ENCODE data around the gene RFX4.

Gene RFX4

DNA sequence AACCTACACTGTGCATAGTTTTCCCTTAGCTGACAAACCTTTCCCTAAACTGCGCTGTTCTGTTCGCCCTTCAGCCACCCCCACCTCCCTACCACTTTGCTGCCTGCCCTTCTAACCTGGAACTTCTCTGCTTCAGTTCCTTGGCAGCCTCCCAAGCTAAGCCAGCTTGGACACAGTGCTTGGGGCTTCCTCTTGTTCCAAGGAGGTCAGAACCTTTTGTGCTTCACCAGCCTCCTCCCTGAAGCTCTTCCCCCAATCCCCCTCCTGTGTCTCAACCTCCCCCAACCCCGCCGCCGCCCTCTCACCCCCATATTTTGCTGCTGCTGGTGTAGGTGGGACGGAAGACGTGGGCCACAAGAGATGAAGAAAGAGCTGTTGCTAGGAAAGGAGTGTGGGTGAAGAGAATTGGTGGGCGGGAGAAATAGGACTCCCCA lies 183.6 kb downstream of the RFX4 start:
- H3K4me3 ChIP-seq: peak overlapping the region; percentile 30; the same call in 1 of the 2 replicates
- H3K27ac ChIP-seq: peak overlapping the region; percentile 82
- no peak overlapping the region for H3K9ac ChIP-seq (ENCODE audit: insufficient read length)
- H3K36me3 ChIP-seq (ENCODE audit: insufficient read depth, low read length): no peaks in the 10 kb centered on the region
- TF ChIP-seq EZH2 (IDR thresholded peaks at IDR 0.05): no peak
- TF ChIP-seq FOXP2 (optimal IDR thresholded peaks at IDR 0.05; ENCODE audit: control extremely low read depth, extremely low read length, insufficient read depth): no peak
- no peak for TF ChIP-seq POLR2AphosphoS5 (IDR thresholded peaks at IDR 0.05; ENCODE audit: borderline replicate concordance, low read depth, low read length)
- no peak for DNase-seq (ENCODE audit: low read depth, low spot score)
- no peaks in the 10 kb centered on the region for H3K9me3 ChIP-seq (ENCODE audit: low read depth, low read length)

- Histone ChIP-seq H3K4me3 (peak overlapping the region; percentile 63), H3K9ac (ENCODE audit: insufficient read length) (peak overlapping the region; percentile 21)
Measured at GRCh38 chr12:106767206-106767605, 184.4 kb downstream of the RFX4 start.

GRCh38 chr12:106767954-106768822 lies 185.4 kb downstream of the RFX4 start:
- H3K9ac ChIP-seq (ENCODE audit: insufficient read length): peak overlapping the region; percentile 21
- H3K27ac ChIP-seq: peak overlapping the region; percentile 82
- no peaks in the 10 kb centered on the region for H3K36me3 ChIP-seq (ENCODE audit: insufficient read depth, low read length)
- TF ChIP-seq FOXP2 (optimal IDR thresholded peaks at IDR 0.05; ENCODE audit: control extremely low read depth, extremely low read length, insufficient read depth) (no peak), POLR2AphosphoS5 (IDR thresholded peaks at IDR 0.05; ENCODE audit: borderline replicate concordance, low read depth, low read length) (no peak), EZH2 (IDR thresholded peaks at IDR 0.05) (no peak)
- DNase-seq (ENCODE audit: low read depth, low spot score): no peak
- H3K9me3 ChIP-seq (ENCODE audit: low read depth, low read length): no peaks in the 10 kb centered on the region
- peak overlapping the region; percentile 63 for H3K4me3 ChIP-seq

More at GRCh38 chr12:106767206-106767605, 184.4 kb downstream of the RFX4 start:
- H3K9me3 ChIP-seq (ENCODE audit: low read depth, low read length): no peaks in the 10 kb centered on the region
- peak overlapping the region; percentile 82 for H3K27ac ChIP-seq
- TF ChIP-seq FOXP2 (optimal IDR thresholded peaks at IDR 0.05; ENCODE audit: control extremely low read depth, extremely low read length, insufficient read depth) (no peak), EZH2 (IDR thresholded peaks at IDR 0.05) (no peak), POLR2AphosphoS5 (IDR thresholded peaks at IDR 0.05; ENCODE audit: borderline replicate concordance, low read depth, low read length) (no peak)
- no peak for DNase-seq (ENCODE audit: low read depth, low spot score)
- no peaks in the 10 kb centered on the region for H3K36me3 ChIP-seq (ENCODE audit: insufficient read depth, low read length)

DNA sequence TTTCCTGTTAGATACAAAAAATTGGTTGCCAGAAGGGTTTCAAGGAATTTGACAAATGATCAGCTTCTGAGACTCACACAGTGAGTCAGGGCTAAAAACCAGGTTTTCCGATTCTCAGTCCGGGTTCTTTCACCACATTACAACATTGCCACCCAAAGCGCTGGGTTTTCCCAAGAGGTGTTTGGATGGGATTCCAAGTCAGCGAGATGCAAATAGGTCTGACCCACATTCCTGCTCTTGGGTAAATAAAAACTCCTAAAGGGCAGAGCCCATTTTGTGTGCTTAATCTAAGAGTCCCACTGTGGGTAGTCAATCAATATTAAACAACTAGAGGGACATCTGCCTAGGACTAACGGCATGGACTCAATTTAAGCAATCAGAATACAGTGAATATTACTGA lies 186.3 kb downstream of the RFX4 start:
- Histone ChIP-seq H3K9ac (ENCODE audit: insufficient read length) (no peak overlapping the region), H3K4me3 (peak overlapping the region; percentile 19)
- no peak for DNase-seq (ENCODE audit: low read depth, low spot score)

DNA sequence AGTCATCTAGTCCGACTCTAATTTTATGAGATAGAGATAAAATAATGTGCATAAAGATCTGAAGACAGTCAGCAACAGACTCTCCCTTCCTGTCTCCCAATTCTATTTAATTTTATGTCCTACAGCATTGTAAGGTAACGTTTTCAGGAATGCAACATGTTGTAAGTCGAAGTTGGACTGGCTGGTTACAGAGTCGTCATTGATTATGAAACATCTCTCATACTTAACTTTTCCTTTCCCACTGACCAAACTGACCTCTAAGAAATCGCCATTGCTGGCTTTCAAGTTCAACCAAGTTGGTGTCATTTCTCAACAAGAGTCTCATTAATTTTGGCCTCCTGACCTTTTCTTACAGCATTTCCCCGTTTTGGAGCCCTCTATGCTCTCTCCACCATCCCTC lies 186.7 kb downstream of the RFX4 start:
- TF ChIP-seq EZH2 (IDR thresholded peaks at IDR 0.05) (no peak), FOXP2 (optimal IDR thresholded peaks at IDR 0.05; ENCODE audit: control extremely low read depth, extremely low read length, insufficient read depth) (no peak), POLR2AphosphoS5 (IDR thresholded peaks at IDR 0.05; ENCODE audit: borderline replicate concordance, low read depth, low read length) (no peak)
- Histone ChIP-seq H3K4me3 (peak overlapping the region; percentile 19), H3K36me3 (ENCODE audit: insufficient read depth, low read length) (no peaks in the 10 kb centered on the region), H3K27ac (peak overlapping the region; percentile 82), H3K9me3 (ENCODE audit: low read depth, low read length) (no peaks in the 10 kb centered on the region), H3K9ac (ENCODE audit: insufficient read length) (no peak overlapping the region)
- DNase-seq (ENCODE audit: low read depth, low spot score): no peak

More for the DNA sequence above, 186.3 kb downstream of the RFX4 start:
- TF ChIP-seq FOXP2 (optimal IDR thresholded peaks at IDR 0.05; ENCODE audit: control extremely low read depth, extremely low read length, insufficient read depth): no peak
- no peak for TF ChIP-seq POLR2AphosphoS5 (IDR thresholded peaks at IDR 0.05; ENCODE audit: borderline replicate concordance, low read depth, low read length)
- no peak for TF ChIP-seq EZH2 (IDR thresholded peaks at IDR 0.05)
- H3K27ac ChIP-seq: peak overlapping the region; percentile 82
- H3K36me3 ChIP-seq (ENCODE audit: insufficient read depth, low read length): no peaks in the 10 kb centered on the region
- no peaks in the 10 kb centered on the region for H3K9me3 ChIP-seq (ENCODE audit: low read depth, low read length)

- Histone ChIP-seq H3K4me3 (peak overlapping the region; percentile 7), H3K36me3 (ENCODE audit: insufficient read depth, low read length) (no peaks in the 10 kb centered on the region), H3K9me3 (ENCODE audit: low read depth, low read length) (no peaks in the 10 kb centered on the region), H3K27ac (peak overlapping the region; percentile 97), H3K9ac (ENCODE audit: insufficient read length) (peak overlapping the region; percentile 52)
- no peak for DNase-seq (ENCODE audit: low read depth, low spot score)
- no peak for TF ChIP-seq POLR2AphosphoS5 (IDR thresholded peaks at IDR 0.05; ENCODE audit: borderline replicate concordance, low read depth, low read length)
Measured at GRCh38 chr12:106771425-106771824, 188.6 kb downstream of the RFX4 start.

DNA sequence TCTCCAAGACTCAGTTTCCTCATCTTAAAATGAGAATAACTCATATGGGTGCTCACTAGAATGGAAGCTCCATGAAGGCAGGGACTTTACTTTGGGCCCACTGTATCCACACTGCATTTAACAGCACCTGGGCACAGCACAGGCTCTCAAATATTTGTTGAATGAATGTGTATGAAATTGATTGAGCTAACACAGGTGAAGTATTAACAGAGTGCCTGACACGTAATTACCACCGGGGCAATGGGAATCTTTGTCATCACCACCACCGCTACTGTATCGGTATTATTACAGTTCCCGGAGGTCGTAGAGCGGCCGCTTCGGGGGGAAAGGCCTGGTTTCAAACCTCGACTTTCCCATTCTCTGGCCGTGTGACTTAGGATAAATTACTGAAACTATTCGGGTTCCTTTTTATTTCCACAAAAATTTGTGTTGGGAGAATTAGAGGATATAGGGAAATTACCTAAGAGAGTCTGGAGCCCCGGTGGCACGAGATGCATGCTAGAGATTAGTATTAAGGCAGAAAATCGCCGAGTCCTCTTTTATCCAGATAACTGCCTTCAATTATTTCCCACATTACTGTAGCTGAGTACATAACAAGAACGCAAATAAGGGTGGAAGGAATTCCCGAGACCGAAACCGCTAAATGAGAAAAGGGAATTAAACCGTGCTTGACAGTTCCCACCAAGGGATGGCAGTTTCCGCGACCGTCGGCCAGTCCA lies 190.6 kb downstream of the RFX4 start:
- TF ChIP-seq EZH2 (IDR thresholded peaks at IDR 0.05) (no peak), FOXP2 (optimal IDR thresholded peaks at IDR 0.05; ENCODE audit: control extremely low read depth, extremely low read length, insufficient read depth) (no peak), POLR2AphosphoS5 (IDR thresholded peaks at IDR 0.05; ENCODE audit: borderline replicate concordance, low read depth, low read length) (no peak)
- Histone ChIP-seq H3K4me3 (peak overlapping the region; percentile 95), H3K9me3 (ENCODE audit: low read depth, low read length) (no peaks in the 10 kb centered on the region), H3K27ac (peak overlapping the region; percentile 97), H3K9ac (ENCODE audit: insufficient read length) (peak overlapping the region; percentile 93), H3K36me3 (ENCODE audit: insufficient read depth, low read length) (no peaks in the 10 kb centered on the region)
- DNase-seq (ENCODE audit: low read depth, low spot score): peak; percentile 39

Measured in SK-N-MC (cell line).